IMR-90 (cell line): ENCODE results near the gene NAXE. TPM values are rescaled to one million over a fixed set of nuclear protein-coding genes. Genes with fewer than 3 reads are reported as not detected.

ENCODE experiments used
- ATAC-seq: fragments of 200-7000 bp; cut with Tn5 transposase; 2 replicates; pipeline ENCODE4 v1.9.1; 2020; ENCODE audit warnings: low read depth, mild to moderate bottlenecking, moderate library complexity
- BruUV-seq: library from RNA; stranded (reverse); fragments of 400-500 nt; replicated peaks from 2 replicates; lab custom pipeline; 2021; lab: Mats Ljungman, UMichigan
- CTCF ChIA-PET: fragments of 300-600 bp; formaldehyde crosslinking; extraction: SDS; loops from one replicate; lab custom pipeline; 2021; ENCODE audit warnings: antibody characterized with exemption; lab: Yijun Ruan, JAX
- POLR2A ChIA-PET: fragments of 300-600 bp; sonication (Branson Sonifier 250); formaldehyde crosslinking; loops from one replicate; lab custom pipeline; 2022; ENCODE audit warnings: antibody characterized with exemption; ENCODE audit not compliant: unreplicated experiment; lab: Charles Lee
- DNase-seq: peaks from one replicate; pipeline ENCODE4 v3.0.0; 2013
- H2AFZ ChIP-seq: replicated peaks from 2 replicates; pipeline ENCODE3; 2013; ENCODE audit warnings: low read length, mild to moderate bottlenecking; ENCODE audit not compliant: poor library complexity
- H2AK5ac ChIP-seq: 2 replicates; pipeline ENCODE4 v1.6.1; 2013; ENCODE audit warnings: low read depth, low read length, inconsistent platforms
- H2AK9ac ChIP-seq: replicated peaks from 2 replicates; pipeline ENCODE3; 2013; ENCODE audit warnings: mild to moderate bottlenecking, low read depth, low read length, moderate library complexity; ENCODE audit not compliant: poor library complexity
- H2BK120ac ChIP-seq: 2 replicates; pipeline ENCODE4 v1.6.1; 2013; ENCODE audit warnings: low read depth, low read length, inconsistent platforms
- H2BK15ac ChIP-seq: 3 replicates; pipeline ENCODE4 v1.6.1; 2013; ENCODE audit warnings: low read depth, low read length, inconsistent platforms
- H2BK20ac ChIP-seq: 2 replicates; pipeline ENCODE4 v1.6.1; 2013; ENCODE audit warnings: low read depth, mild to moderate bottlenecking, inconsistent platforms, low read length, moderate library complexity
- H2BK5ac ChIP-seq: 2 replicates; pipeline ENCODE4 v1.6.1; 2013; ENCODE audit warnings: mild to moderate bottlenecking, low read depth, low read length, inconsistent platforms; ENCODE audit not compliant: poor library complexity, severe bottlenecking
- H3K14ac ChIP-seq: replicated peaks from 2 replicates; pipeline ENCODE4 v1.6.1; 2013; ENCODE audit warnings: low read depth, low read length, inconsistent platforms
- H3K18ac ChIP-seq: 2 replicates; pipeline ENCODE4 v1.6.1; 2013; ENCODE audit warnings: low read depth, low read length, control low read depth
- H3K23ac ChIP-seq: 2 replicates; pipeline ENCODE4 v1.6.1; 2013; ENCODE audit warnings: low read depth, low read length, inconsistent platforms
- H3K27ac ChIP-seq: 2 replicates; pipeline ENCODE4 v1.5.1; 2013; ENCODE audit warnings: mild to moderate bottlenecking, control low read depth, low read length; ENCODE audit not compliant: insufficient read depth
- H3K27me3 ChIP-seq: 2 replicates; pipeline ENCODE4 v1.6.1; 2013; ENCODE audit warnings: low read length; ENCODE audit not compliant: control insufficient read depth, insufficient read depth
- H3K36me3 ChIP-seq: 2 replicates; pipeline ENCODE4 v1.6.1; 2013; ENCODE audit warnings: low read length, mixed read lengths; ENCODE audit not compliant: control insufficient read depth, insufficient read depth
- H3K4ac ChIP-seq: 2 replicates; pipeline ENCODE4 v1.6.1; 2013; ENCODE audit warnings: low read depth, low read length, inconsistent platforms
- H3K4me1 ChIP-seq: 2 replicates; pipeline ENCODE4 v1.6.1; 2013; ENCODE audit warnings: low read length, mixed read lengths; ENCODE audit not compliant: control insufficient read depth, insufficient read depth
- H3K4me2 ChIP-seq: 2 replicates; pipeline ENCODE4 v1.6.1; 2013; ENCODE audit warnings: low read depth, mild to moderate bottlenecking, control low read depth, low read length, moderate library complexity
- H3K4me3 ChIP-seq: 2 replicates; pipeline ENCODE4 v1.5.1; 2013; ENCODE audit warnings: low read depth, mild to moderate bottlenecking, control low read depth, low read length, moderate library complexity; ENCODE audit not compliant: insufficient read depth
- H3K56ac ChIP-seq: 2 replicates; pipeline ENCODE4 v1.6.1; 2013; ENCODE audit warnings: low read length, inconsistent platforms; ENCODE audit not compliant: insufficient read depth; ENCODE audit errors: extremely low read depth
- H3K79me1 ChIP-seq, 2 experiments: 2 replicates each; pipeline ENCODE4 v1.6.1; 2013; ENCODE audit warnings: low read length in 2 of 2, inconsistent platforms in 1 of 2, low read depth in 1 of 2
- H3K9ac ChIP-seq: 2 replicates; pipeline ENCODE4 v1.6.1; 2013; ENCODE audit warnings: low read depth, low read length, control low read depth
- H3K9me1 ChIP-seq: 2 replicates; pipeline ENCODE4 v1.6.1; 2013; ENCODE audit warnings: low read length, inconsistent platforms; ENCODE audit not compliant: insufficient read depth
- H3K9me3 ChIP-seq: 2 replicates; pipeline ENCODE4 v1.6.1; 2013; ENCODE audit warnings: low read length; ENCODE audit not compliant: control insufficient read depth, insufficient read depth
- H4K20me1 ChIP-seq: 2 replicates; pipeline ENCODE4 v1.6.1; 2013; ENCODE audit warnings: low read length, inconsistent platforms; ENCODE audit not compliant: insufficient read depth
- H4K5ac ChIP-seq: 2 replicates; pipeline ENCODE4 v1.6.1; 2013; ENCODE audit warnings: mild to moderate bottlenecking, low read depth, low read length, control low read depth
- H4K8ac ChIP-seq, 2 experiments: 2 replicates each; pipeline ENCODE4 v1.6.1; 2013; ENCODE audit warnings: low read depth in 2 of 2, low read length in 2 of 2, control low read depth in 1 of 2, inconsistent platforms in 1 of 2
- H4K91ac ChIP-seq: 2 replicates; pipeline ENCODE4 v1.6.1; 2013; ENCODE audit warnings: low read depth, low read length, inconsistent platforms; ENCODE audit not compliant: insufficient read depth
- BHLHE40 ChIP-seq: fragments of 150-350 bp; IDR thresholded peaks from 2 replicates; pipeline ENCODE4 v1.6.1; 2016; ENCODE audit warnings: mild to moderate bottlenecking, low read depth, low read length
- CEBPB ChIP-seq: IDR thresholded peaks from 2 replicates; pipeline ENCODE4 v1.6.1; 2012; ENCODE audit warnings: low read depth, low read length, improper control_type of control experiment
- CHD1 ChIP-seq: IDR thresholded peaks from 2 replicates; pipeline ENCODE4 v1.6.1; 2012; ENCODE audit warnings: low read depth, low read length, improper control_type of control experiment
- CTCF ChIP-seq: conservative IDR thresholded peaks from 2 replicates; pipeline ENCODE4 v1.5.1; 2012; ENCODE audit warnings: mild to moderate bottlenecking, low read depth, low read length, improper control_type of control experiment
- ELK1 ChIP-seq: fragments of 150-350 bp; IDR thresholded peaks from 2 replicates; pipeline ENCODE4 v1.6.1; 2016; ENCODE audit warnings: low read depth, mild to moderate bottlenecking, low read length, moderate library complexity, borderline replicate concordance
- FOS ChIP-seq: fragments of 150-350 bp; IDR thresholded peaks from 2 replicates; pipeline ENCODE4 v1.6.1; 2016; ENCODE audit warnings: low read depth, low read length
- MAFK ChIP-seq: IDR thresholded peaks from 2 replicates; pipeline ENCODE4 v1.6.1; 2012; ENCODE audit warnings: low read depth, low read length, improper control_type of control experiment
- MAZ ChIP-seq: IDR thresholded peaks from 2 replicates; pipeline ENCODE4 v1.6.1; 2012; ENCODE audit warnings: low read depth, mild to moderate bottlenecking, low read length, improper control_type of control experiment, moderate library complexity, borderline replicate concordance
- MXI1 ChIP-seq: IDR thresholded peaks from 2 replicates; pipeline ENCODE4 v1.6.1; 2012; ENCODE audit warnings: low read depth, mild to moderate bottlenecking, low read length, moderate library complexity, borderline replicate concordance
- POLR2A ChIP-seq: IDR thresholded peaks from 2 replicates; pipeline ENCODE4 v1.6.1; 2012; ENCODE audit warnings: mild to moderate bottlenecking, low read depth, low read length
- RAD21 ChIP-seq: IDR thresholded peaks from 2 replicates; pipeline ENCODE4 v1.6.1; 2012; ENCODE audit warnings: low read length, improper control_type of control experiment
- RCOR1 ChIP-seq: IDR thresholded peaks from 2 replicates; pipeline ENCODE4 v1.6.1; 2012; ENCODE audit warnings: mild to moderate bottlenecking, low read length, improper control_type of control experiment; ENCODE audit not compliant: insufficient replicate concordance
- RFX5 ChIP-seq: IDR thresholded peaks from 2 replicates; pipeline ENCODE4 v1.8.0; 2012; ENCODE audit warnings: low read depth, mild to moderate bottlenecking, low read length, moderate library complexity
- SMC3 ChIP-seq: fragments of 150-350 bp; IDR thresholded peaks from 2 replicates; pipeline ENCODE4 v1.6.1; 2016; ENCODE audit warnings: low read depth, mild to moderate bottlenecking, antibody characterized with exemption, low read length, moderate library complexity
- USF2 ChIP-seq: fragments of 150-350 bp; IDR thresholded peaks from 2 replicates; pipeline ENCODE4 v1.6.1; 2017; ENCODE audit warnings: mild to moderate bottlenecking, antibody characterized with exemption, low read length, low read depth
- WGBS, 2 experiments: methylation state at CpG; one replicate each; pipeline versions ENCODE4 v1.1.5 to v1.1.7; 2013; ENCODE audit warnings: missing lambda C conversion rate in 2 of 2; ENCODE audit not compliant: insufficient read length in 1 of 2; ENCODE audit errors: extremely low coverage in 2 of 2; 5-methylcytosine and 5-hydroxymethylcytosine counted together
- dilution Hi-C: fragments of 300-500 bp; cut with HindIII; formaldehyde crosslinking; loops from one replicate; pipeline ENCODE4 v1.14.3; 2018; ENCODE audit warnings: low sequenced_read_pairs; ENCODE audit not compliant: unreplicated experiment
- in situ Hi-C: fragments of 300-500 bp; cut with MboI; formaldehyde crosslinking; loops from 3 replicates; pipeline ENCODE4 v1.14.3; 2019; ENCODE audit warnings: low sequenced_read_pairs, inconsistent platforms, mixed read lengths
- intact Hi-C: fragments of 100-400 bp; cut with micrococcal nuclease; formaldehyde crosslinking; loops from 2 replicates; pipeline ENCODE4 v1.10.0; 2022
- polyA plus RNA-seq, 3 experiments: library from polyadenylated mRNA; depleted of rRNA; stranded (reverse); fragments of >200 nt; gene quantifications; 2 replicates each; pipeline ENCODE4 v1.2.3, GENCODE V29; 2012; ENCODE audit warnings: low replicate concordance in 1 of 3
- total RNA-seq: library from RNA; depleted of rRNA; stranded (reverse); fragments of >200 nt; gene quantifications from 2 replicates; pipeline ENCODE4 v1.2.3, GENCODE V29; 2012

The NAXE gene
- total and polyA plus RNA-seq, 2 of the 4 experiments (the other 2 are of a cell fraction) = 61.0 to 74.2 TPM

- Histone ChIP-seq H3K79me1 (peaks cover 2 to 5% of the 10 kb centered on the region in 2 experiments; a peak in 1 of 4 replicates), H3K56ac (no peak overlapping the region), H3K9me1 (peaks cover 8% of the 10 kb centered on the region), H3K27ac (no peak overlapping the region), H2AK5ac (no peak overlapping the region), H4K5ac (no peak overlapping the region), H3K14ac (no peak overlapping the region), H2AFZ (no peak overlapping the region), H4K20me1 (no peaks in the 10 kb centered on the region), H3K18ac (no peak overlapping the region), H2AK9ac (peak overlapping the region; percentile 60), H3K4me1 (peaks cover 1% of the 10 kb centered on the region; the same call in 1 of the 2 replicates), H3K36me3 (peaks cover 30% of the 10 kb centered on the region), H4K8ac (no peak overlapping the region), H3K9ac (no peak overlapping the region), H4K91ac (no peak overlapping the region), H2BK120ac (no peak overlapping the region), H3K9me3 (no peaks in the 10 kb centered on the region), H2BK15ac (no peak overlapping the region), H2BK20ac (no peak overlapping the region), H3K27me3 (no peaks in the 10 kb centered on the region), H3K23ac (no peak overlapping the region), H3K4me2 (no peak overlapping the region), H3K4me3 (no peak overlapping the region), H2BK5ac (no peak overlapping the region), H3K4ac (no peak overlapping the region)
- BruUV-seq = no TSS peak
- TF ChIP-seq POLR2A (no peak), MAZ (no peak), ELK1 (no peak), CTCF (no peak), RCOR1 (no peak), RAD21 (no peak), USF2 (no peak), MXI1 (no peak), MAFK (no peak), RFX5 (no peak), CHD1 (no peak), BHLHE40 (no peak), SMC3 (no peak), CEBPB (no peak), FOS (no peak)
- dilution Hi-C loops = no loop called here
- DNase-seq = no peak
- in situ Hi-C loops = no loop called here
- CTCF ChIA-PET = no interaction called here
- intact Hi-C loops = no loop called here
- POLR2A ChIA-PET = no interaction called here
- 89% methylated on average over 2 of the region's 5 CpGs; no CpG with 5 or more reads in 1 of the 2 experiments for WGBS, 2 experiments
- no peak for ATAC-seq
Measured at GRCh38 chr1:156560585-156561163, 30.9 kb upstream of the NAXE start.
